ENCODE measurements around the gene PDAP1.
"Not testable (repeated sequence)": the region's sequence is repeated elsewhere in the genome, so short reads cannot be mapped to it uniquely, and the experiment has no call there.

The PDAP1 gene

GRCh38 chr7:99365318-99366141 lies 42.9 kb downstream of the PDAP1 start:
- DNase-seq, result no peak
- TF ChIP-seq CTCF (IDR thresholded peaks at IDR 0.05), result peak in 1 of 2 experiments; percentile 40
- no peak overlapping the region for H3K27ac ChIP-seq
- no peaks in the 10 kb centered on the region for H3K27me3 ChIP-seq
- H3K36me3 ChIP-seq, result peaks cover 56 to 86% (median 64%) of the 10 kb centered on the region in 3 donors
- intact Hi-C loops (cut with DNase I; ENCODE audit: low total_unique reads), result no loop called here
- H3K4me1 ChIP-seq, result peaks cover 0 to 9% (median 2%) of the 10 kb centered on the region in 4 donors
- no peaks in the 10 kb centered on the region for H3K9me3 ChIP-seq
- H3K4me3 ChIP-seq, result no peak overlapping the region

GRCh38 chr7:99363286-99363685 lies 45.1 kb downstream of the PDAP1 start:
- Histone ChIP-seq H3K4me1 (no peaks in the 10 kb centered on the region), H3K4me3 (no peak overlapping the region), H3K9me3 (no peaks in the 10 kb centered on the region), H3K27me3 (no peaks in the 10 kb centered on the region), H3K36me3 (peaks cover 78 to 94% (median 87%) of the 10 kb centered on the region in 3 donors), H3K27ac (no peak overlapping the region)
- DNase-seq, result no peak
- intact Hi-C loops (cut with DNase I; ENCODE audit: low total_unique reads), result no loop called here
- TF ChIP-seq CTCF (IDR thresholded peaks at IDR 0.05), result no peak

- H3K4me3 ChIP-seq, result no peak overlapping the region
- H3K9me3 ChIP-seq, result no peaks in the 10 kb centered on the region
- no peaks in the 10 kb centered on the region for H3K4me1 ChIP-seq
- DNase-seq, result no peak
- H3K36me3 ChIP-seq, result peaks cover 83 to 99% (median 92%) of the 10 kb centered on the region in 3 donors
- no peaks in the 10 kb centered on the region for H3K27me3 ChIP-seq
- no peak overlapping the region for H3K27ac ChIP-seq
- no peak for TF ChIP-seq CTCF (IDR thresholded peaks at IDR 0.05)
- intact Hi-C loops (cut with DNase I; ENCODE audit: low total_unique reads), result no loop called here
Measured at GRCh38 chr7:99362801-99363200, 45.6 kb downstream of the PDAP1 start.

GRCh38 chr7:99359465-99360154 lies 48.8 kb downstream of the PDAP1 start:
- intact Hi-C loops (cut with DNase I; ENCODE audit: low total_unique reads), result no loop called here
- Histone ChIP-seq H3K36me3 (peaks cover 88 to 100% (median 91%) of the 10 kb centered on the region in 3 donors), H3K27ac (no peak overlapping the region), H3K27me3 (no peaks in the 10 kb centered on the region), H3K4me1 (no peaks in the 10 kb centered on the region), H3K4me3 (no peak overlapping the region), H3K9me3 (no peaks in the 10 kb centered on the region)
- no peak for TF ChIP-seq CTCF (IDR thresholded peaks at IDR 0.05)
- DNase-seq, result no peak

GRCh38 chr7:99358521-99358920 lies 49.9 kb downstream of the PDAP1 start:
- peaks cover 88 to 100% (median 91%) of the 10 kb centered on the region in 3 donors for H3K36me3 ChIP-seq
- DNase-seq; H3K27me3 ChIP-seq; H3K9me3 ChIP-seq; H3K4me1 ChIP-seq; intact Hi-C loops (cut with DNase I; ENCODE audit: low total_unique reads); H3K27ac ChIP-seq; H3K4me3 ChIP-seq: not testable (repeated sequence)

Measured in tibial artery (tissue), 4 donors.